Sciatic nerve (tissue), 2 donors: ENCODE data around the gene EHF. TPM values are rescaled to one million over a fixed set of nuclear protein-coding genes. Genes with fewer than 3 reads are reported as not detected.
"Not testable (repeated sequence)": the region's sequence is repeated elsewhere in the genome, so short reads cannot be mapped to it uniquely, and the experiment has no call there.

Experiments used
- ATAC-seq: fragments of 200-7000 bp; cut with Tn5 transposase; one replicate; pipeline ENCODE4 v1.9.1; 2020; ENCODE audit warnings: mild to moderate bottlenecking, moderate library complexity
- DNase-seq: peaks from one replicate; pipeline ENCODE4 v3.0.0-alpha.2; 2020; ENCODE audit warnings: low spot score
- intact Hi-C: fragments of 100-400 bp; cut with DNase I; formaldehyde crosslinking; loops from one replicate; pipeline ENCODE4 v1.14.2; 2022
- total RNA-seq: library from RNA; stranded (reverse); fragmentation: NEBNext Ultra II Directional; extraction: Animal tissue kit (Norgen Biotek cat#: 25700); gene quantifications from one replicate; pipeline ENCODE4 v1.2.1, GENCODE V29; 2021
- donor health status: DM: no; HTN: no; CAD: no.
- donor health status: DM: no; HTN: no; CAD: no.

EHF gene
- total RNA-seq: 0.18 TPM

DNA sequence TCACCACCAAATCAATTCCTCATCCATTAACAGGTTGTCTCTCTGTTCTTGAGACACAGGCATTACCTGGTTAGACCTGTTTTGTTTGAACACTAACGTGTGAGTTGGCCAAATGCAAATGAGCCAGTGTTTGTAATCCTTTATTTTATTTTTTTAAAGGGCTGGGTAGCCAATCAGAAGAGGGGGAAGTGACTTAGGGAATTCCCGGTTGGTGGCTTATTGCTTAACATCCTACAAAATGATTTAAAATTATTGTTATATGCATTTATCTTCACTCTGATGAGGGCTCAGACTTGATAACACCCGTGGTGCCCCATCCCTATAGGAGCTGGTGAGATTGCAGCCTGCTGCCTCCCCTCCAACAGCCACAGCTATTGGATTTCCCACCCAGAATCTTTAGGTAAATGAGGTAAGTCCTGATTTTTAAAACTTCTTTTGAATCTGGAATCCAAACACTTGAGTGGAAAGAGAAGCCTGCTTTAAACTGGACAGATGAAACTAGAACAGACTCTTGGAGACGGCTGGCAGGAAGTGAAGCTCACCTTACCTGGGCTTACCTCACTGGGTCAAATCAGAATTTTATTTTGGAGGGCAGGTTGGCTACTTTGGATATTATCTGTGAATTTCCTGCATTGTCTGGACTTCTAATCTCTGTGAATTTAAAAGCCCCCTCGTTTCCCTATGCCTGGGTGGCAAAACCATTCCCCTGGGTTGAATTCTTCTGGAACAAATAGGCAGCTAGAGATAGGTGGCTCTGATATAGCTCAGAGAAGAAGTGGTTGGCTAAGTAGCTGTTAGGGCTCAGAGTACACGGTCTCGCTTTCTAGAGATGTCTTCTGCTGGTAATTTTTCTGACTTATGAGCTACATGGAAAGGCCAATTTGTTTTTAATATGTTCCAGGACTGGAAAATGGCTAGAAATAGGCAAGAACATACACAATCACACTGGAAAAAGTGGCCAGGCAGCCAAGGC is at the start of gene EHF:
Gene EHF (plus strand): TSS at position 274 of the 973 bp plus-strand sequence. CDS start 21,538 bp downstream, outside the sequence.
- intact Hi-C loops: no loop called here

GRCh38 chr11:34573537-34573936 is 47.4 kb upstream of the EHF start:
- DNase-seq (no peak), ATAC-seq (no peak)
- intact Hi-C loops: no loop called here

More for the DNA sequence above, at the start of gene EHF:
- no peak for DNase-seq
- ATAC-seq: no peak

DNA sequence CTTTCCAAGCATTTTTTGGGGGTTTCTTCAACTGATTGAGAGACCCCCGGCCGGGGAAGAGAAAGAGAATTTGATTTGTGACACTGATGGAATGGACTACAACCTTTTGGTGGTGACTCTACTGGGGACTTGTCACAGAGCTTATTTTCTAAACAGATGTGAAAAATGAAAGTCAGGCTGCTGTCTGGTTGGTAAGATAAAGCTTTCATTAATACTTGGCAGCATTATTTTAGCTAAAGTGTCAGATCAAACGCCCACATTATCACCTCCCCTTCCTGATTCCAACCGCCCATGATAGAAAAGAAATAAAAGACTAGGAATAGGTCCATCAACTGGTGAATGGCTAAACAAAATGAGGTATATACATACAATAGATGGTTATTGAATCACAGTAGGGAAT is 45.6 kb upstream of the EHF start:
- no peak for ATAC-seq
- intact Hi-C loops: no loop called here
- no peak for DNase-seq

DNA sequence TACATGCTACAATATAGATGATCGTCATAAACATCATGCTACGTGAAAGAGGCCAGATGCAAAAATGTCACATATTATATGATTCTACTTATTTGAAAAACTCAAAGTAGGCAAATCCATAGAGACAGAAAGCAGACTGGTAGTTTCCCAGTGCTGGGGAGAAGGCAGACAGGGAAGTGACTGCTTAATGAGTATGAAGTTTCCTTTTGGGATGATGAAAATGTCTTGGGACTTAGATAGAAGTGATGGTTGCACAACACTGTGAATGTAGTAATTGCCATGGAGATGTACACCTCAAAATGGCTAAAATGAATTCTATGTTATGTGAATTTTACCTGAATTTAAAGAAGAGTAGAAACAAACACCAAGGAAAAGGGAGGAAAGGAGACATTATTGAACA is 45.2 kb upstream of the EHF start:
- no peak for DNase-seq
- intact Hi-C loops: no loop called here
- no peak for ATAC-seq

DNA sequence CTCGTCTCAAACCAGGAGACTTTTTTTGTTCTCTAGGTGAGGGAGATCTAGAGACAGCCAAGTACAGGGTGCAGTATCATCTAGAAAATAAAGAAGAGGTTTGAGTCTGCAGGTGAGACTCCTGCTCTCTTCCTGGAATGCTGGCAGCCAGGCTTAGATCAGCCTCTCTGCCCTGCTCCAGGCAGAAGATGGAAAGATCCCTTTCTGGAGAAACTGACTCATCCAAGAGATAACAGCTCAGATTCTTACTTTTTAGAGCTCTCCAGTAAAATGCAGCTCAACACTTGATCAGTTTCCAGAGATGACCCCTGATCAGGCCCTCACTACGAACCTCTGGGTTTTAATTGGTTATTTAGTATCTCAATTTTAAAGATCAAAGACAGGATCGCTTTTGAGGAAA is 44.6 kb upstream of the EHF start:
- ATAC-seq (no peak), DNase-seq (no peak)
- intact Hi-C loops: no loop called here

DNA sequence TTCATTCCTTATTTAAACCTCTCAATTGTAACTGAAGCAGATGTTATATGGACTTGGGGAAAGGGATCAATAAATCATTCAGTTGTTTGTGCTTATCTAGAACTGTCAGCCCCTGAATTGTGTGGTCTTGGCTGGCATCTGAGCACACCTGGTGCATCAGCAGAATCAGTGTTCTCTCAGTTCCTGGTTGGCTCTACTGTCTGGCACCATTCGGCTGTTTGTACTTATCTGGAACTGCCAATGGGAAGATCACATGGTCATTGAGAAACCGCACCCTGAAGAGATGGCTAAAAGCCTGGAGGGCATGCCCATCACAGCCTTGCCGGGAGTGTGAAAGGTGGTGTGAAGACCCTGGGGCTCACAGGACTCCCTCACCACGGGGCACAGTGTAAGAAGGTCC is 37.1 kb upstream of the EHF start:
- no peak for ATAC-seq
- intact Hi-C loops: loop anchor here (10.0 kb wide), 1 partner anchor 301 kb away; no protein-coding TSS in a partner anchor
- DNase-seq: no peak

DNA sequence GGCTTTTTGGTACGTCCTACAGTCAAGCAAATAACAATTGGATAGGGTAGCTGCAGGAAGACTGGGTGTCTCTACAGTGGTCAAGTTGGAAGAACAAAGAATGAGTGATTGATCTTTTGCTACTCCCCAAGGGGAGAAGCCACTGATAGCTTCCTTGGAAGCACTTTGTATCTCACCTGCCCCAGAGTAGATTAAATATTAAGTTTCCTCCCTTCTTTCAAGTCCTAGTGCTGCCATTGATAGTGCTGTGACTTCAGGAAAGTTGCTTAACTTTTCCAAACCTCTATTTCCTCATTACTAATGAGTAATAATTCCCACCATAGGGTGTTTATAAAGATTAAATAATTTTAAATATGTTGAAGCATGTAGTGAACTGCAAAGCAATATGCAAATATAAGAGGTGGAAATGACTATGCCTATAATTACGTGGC is 35.6 kb upstream of the EHF start:
- ATAC-seq (no peak), DNase-seq (no peak)
- intact Hi-C loops: loop anchor here (10.0 kb wide), 1 partner anchor 299 kb away; no protein-coding TSS in a partner anchor

GRCh38 chr11:34585735-34586487 is 35.0 kb upstream of the EHF start:
- no peak for DNase-seq
- intact Hi-C loops: loop anchor here (10.0 kb wide), 1 partner anchor 299 kb away; no protein-coding TSS in a partner anchor
- ATAC-seq: peak; percentile 82

DNA sequence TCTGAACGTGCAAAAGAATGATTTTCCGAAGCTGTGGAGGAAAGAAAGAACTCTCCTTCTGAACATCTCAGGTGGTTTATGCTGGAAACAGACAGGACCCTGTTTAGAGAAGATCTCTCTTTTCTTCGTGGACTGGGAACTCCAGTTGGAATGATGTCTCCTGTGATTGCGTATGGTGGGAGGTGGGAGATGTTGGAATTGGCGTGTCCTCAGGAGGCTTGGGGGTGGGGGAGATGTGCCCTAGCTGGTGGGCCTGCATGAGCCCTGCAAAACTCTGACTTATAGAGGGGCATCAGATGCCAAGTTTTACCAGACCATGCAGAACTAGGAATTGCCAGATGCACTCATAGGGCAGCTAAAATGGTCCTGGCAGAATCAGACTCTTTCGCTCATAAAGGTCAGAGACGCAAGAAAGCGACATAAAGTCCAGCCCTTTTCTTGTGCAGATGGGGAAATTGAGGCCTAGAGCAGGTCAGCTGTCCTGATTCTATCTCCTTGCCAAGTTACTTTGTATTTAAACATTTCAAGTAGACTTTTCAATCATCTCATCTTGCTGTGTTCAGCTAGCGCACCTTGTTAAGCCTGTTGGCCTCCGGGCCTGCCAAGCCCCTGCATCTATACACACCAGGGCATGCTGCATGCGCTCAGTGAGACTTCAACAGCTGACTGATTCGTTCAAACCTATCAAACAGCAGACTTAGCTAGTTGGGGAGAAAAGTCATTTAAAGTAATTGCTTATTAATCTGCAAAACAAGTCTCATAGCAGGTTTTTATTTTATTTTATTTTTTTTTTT is 34.2 kb upstream of the EHF start:
- ATAC-seq (peak; percentile 42), DNase-seq (no peak)
- intact Hi-C loops: loop anchor here (10.0 kb wide), 1 partner anchor 298 kb away; no protein-coding TSS in a partner anchor

DNA sequence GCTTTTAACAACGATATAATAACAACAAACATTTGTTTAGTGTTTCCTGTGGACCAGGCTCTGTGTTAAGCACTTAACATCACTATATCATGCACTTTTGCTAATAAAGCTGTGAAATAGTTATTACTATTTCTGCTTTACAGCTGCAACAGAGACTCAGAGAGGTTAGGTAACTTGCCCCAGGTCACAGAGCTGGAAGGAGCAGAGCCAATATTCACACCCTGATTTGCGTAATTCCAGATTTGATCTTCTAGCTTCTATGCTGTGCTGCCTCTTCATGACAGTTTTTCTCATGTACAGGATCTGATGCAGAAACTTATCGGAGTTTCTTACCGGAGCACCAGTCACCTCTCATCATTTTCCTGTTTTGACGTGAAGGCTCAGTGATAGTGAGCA is 33.6 kb upstream of the EHF start:
- intact Hi-C loops: loop anchor here (10.0 kb wide), 1 partner anchor 298 kb away; no protein-coding TSS in a partner anchor
- ATAC-seq (no peak), DNase-seq (no peak)

- ATAC-seq (no peak), DNase-seq (no peak)
- intact Hi-C loops: loop anchor here (10.0 kb wide), 1 partner anchor 297 kb away; no protein-coding TSS in a partner anchor
Observed at GRCh38 chr11:34588023-34588422, 32.9 kb upstream of the EHF start.

GRCh38 chr11:34588701-34589100 is 32.2 kb upstream of the EHF start:
- DNase-seq: no peak
- ATAC-seq: no peak
- intact Hi-C loops: loop anchor here (10.0 kb wide), 1 partner anchor 296 kb away; no protein-coding TSS in a partner anchor

GRCh38 chr11:34589177-34589576 is 31.7 kb upstream of the EHF start:
- not testable (repeated sequence) for DNase-seq, ATAC-seq
- intact Hi-C loops: loop anchor here (10.0 kb wide), 1 partner anchor 296 kb away; no protein-coding TSS in a partner anchor

- intact Hi-C loops: no loop called here
- DNase-seq (no peak), ATAC-seq (no peak)
Observed at GRCh38 chr11:34593085-34593484, 27.8 kb upstream of the EHF start.

GRCh38 chr11:34594603-34595002 is 26.3 kb upstream of the EHF start:
- no peak for DNase-seq
- intact Hi-C loops: no loop called here
- no peak for ATAC-seq

DNA sequence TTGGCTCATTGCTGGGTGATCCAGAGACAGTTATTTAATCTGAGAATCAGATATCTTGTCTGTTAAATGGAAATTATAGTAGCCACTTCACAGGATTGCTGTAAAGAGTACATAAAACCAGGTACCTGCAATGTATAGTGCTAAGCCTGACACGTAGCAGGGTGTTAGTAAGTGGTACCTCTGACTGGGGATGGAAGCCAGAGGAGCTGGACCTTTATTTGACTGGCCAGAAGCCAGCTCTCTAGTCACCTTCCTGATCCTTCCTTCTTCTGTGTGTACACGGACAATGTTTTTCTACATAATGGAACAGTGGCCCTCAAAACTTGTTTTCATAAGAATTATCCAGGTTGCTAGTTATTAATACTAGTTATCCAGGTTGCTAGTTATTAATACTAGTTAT is 25.5 kb upstream of the EHF start:
- ATAC-seq (no peak), DNase-seq (no peak)
- intact Hi-C loops: no loop called here

- intact Hi-C loops: no loop called here
- DNase-seq (no peak), ATAC-seq (no peak)
Observed at GRCh38 chr11:34595960-34596644, 24.8 kb upstream of the EHF start.

DNA sequence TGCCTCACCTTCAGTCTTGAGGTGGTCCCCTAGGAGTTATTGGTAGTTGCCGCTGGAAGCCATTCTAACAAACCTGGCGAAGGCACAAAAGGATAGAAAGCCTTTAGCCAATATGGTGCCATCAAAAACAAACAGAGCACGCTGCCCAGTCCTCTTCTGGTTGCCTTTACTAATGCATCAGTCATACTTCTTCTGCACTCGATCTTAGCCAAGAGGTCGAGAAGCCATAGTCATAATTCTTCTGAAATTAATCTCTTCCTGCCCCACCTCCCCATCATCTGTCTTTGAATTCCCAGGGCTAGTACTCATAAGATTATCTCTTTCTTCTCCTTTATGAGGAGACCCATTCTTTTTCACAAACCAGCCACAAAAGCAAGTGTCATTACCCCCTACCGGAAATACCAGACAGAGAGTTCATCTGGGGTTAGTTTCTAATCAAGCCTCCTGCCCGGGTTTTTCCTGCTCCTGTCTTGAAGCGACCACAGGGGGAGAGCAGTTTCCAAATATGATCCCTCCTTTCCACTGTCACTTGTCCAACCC is 21.4 kb upstream of the EHF start:
- ATAC-seq (no peak), DNase-seq (no peak)
- intact Hi-C loops: no loop called here
